Measurements from ENCODE around the gene SMCHD1. TPM values are rescaled to one million over a fixed set of nuclear protein-coding genes. Genes with fewer than 3 reads are reported as not detected.
"Not testable (repeated sequence)": the region's sequence is repeated elsewhere in the genome, so short reads cannot be mapped to it uniquely, and the experiment has no call there.

SMCHD1 gene
- total RNA-seq, 1 experiment from 2014 or later: 16.2 TPM

DNA sequence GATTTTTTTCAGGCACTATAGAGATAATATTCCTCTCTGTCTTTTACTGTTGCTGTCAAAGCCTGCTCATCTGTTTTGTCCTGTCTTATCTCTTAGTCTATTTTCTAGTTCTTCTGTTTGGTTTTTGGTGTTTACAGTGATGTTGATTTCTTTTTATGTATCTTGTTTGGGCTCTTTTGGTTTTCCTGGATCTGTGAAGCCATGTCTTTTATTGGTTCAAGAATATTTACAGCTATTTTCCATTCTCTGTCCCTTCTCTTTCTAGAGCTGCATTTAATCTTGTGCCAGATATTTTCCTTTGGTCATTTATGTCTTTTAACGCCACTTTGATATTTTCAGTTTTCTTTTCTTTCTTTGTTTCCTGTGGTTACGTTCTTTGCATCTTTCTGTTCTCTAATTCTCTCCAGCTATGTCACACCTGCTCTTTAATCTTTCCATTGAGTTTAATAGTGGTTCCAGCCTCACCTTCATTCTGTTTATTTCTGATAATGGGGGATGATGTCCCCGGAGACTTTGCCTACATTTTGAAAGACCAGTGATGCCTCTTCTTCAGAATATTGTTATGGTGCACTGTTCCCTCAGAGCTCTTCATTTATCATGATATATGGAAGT, 32.0 kb downstream of the SMCHD1 start:
- no peak for DNase-seq
- Histone ChIP-seq H3K9me3 (peaks cover 25% of the 10 kb centered on the region), H3K36me3 (peaks cover 77% of the 10 kb centered on the region), H3K27me3 (no peaks in the 10 kb centered on the region), H3K4me3 (no peak overlapping the region)

DNA sequence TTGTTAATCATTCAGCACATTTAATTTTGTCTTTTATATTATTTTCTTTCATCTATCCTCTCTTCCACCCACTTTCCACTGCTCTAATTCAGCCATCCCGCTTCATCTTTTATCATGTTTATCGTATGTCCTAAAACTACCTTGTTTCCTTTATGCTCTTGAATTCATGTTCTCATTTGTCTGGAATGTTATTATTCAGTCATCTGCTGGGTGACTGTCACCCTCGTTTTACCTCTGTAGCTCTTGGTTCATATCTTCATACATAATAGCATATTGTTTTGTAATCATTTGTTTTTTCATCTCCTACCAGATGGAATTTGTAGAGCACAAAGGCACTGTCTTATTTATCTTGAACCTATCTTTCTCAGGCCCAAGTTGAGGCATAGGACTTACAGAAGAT, 37.0 kb downstream of the SMCHD1 start:
- Histone ChIP-seq H3K9me3 (peaks cover under 1% of the 10 kb centered on the region), H3K4me3 (no peak overlapping the region), H3K36me3 (peaks cover 73% of the 10 kb centered on the region), H3K27me3 (no peaks in the 10 kb centered on the region)
- DNase-seq: no peak

DNA sequence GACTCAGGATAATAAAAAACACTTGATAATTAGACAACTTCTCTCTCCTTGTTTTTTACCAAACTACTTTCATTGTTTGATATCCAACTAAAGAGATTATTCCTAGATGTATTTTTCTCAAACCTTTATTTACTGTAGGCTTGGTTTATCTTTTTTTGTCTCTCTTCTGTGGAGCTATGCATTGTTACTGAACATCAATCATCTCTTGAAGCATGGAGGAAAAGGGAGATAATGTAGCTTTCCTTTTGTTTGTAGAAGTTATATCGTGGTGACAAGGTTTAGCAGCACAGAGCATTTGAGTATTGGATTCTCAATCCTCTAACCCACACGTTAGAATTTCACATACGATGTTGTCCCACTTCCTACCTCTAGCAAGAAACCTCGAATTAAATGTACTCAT, 41.7 kb downstream of the SMCHD1 start:
- DNase-seq: no peak
- Histone ChIP-seq H3K4me3 (no peak overlapping the region), H3K9me3 (no peaks in the 10 kb centered on the region), H3K27me3 (no peaks in the 10 kb centered on the region), H3K36me3 (peaks cover 68% of the 10 kb centered on the region)

DNA sequence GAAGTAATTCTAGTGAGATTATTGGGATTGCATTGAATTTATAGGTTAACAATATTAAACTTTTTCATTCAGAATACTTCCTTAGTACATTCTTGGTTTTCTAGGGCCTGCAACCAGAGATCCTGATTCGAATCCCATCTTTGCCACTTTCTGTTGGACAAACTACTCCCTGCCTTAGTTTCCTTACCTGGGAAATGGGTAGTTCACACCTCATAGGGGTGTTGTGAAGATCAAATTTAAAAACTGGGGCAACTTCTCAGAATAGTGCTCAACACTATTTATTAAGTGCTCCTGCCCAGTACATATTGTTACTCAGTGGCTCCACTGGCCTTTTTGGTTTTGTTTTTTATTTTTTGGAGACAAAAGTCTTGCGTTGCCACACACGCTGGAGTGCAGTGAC, 43.5 kb downstream of the SMCHD1 start:
- peaks cover 71% of the 10 kb centered on the region for H3K36me3 ChIP-seq
- no peaks in the 10 kb centered on the region for H3K9me3 ChIP-seq
- no peak overlapping the region for H3K4me3 ChIP-seq
- DNase-seq: no peak
- H3K27me3 ChIP-seq: no peaks in the 10 kb centered on the region

DNA sequence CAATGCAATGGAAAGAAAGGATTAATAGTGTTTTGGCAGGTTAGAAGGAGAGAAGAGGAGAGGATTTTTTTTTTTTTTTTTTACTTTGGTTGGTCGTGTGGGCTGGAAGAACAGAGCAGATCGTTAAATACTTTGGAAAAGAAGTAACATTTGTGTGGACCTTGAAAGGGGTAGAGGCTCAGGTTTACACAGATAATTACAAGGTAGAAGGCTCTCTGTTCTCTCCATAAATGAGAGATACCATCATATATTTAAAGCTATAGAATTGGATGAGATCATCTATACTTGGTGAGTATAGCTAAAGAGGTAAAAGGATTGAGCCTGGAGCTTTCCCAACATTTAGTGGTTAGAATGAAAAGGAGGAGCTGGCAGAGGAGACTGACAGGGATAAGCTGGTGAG, 49.0 kb downstream of the SMCHD1 start:
- H3K9me3 ChIP-seq: no peaks in the 10 kb centered on the region
- H3K36me3 ChIP-seq: peaks cover 80% of the 10 kb centered on the region
- no peak overlapping the region for H3K4me3 ChIP-seq
- H3K27me3 ChIP-seq: no peaks in the 10 kb centered on the region
- no peak for DNase-seq

DNA sequence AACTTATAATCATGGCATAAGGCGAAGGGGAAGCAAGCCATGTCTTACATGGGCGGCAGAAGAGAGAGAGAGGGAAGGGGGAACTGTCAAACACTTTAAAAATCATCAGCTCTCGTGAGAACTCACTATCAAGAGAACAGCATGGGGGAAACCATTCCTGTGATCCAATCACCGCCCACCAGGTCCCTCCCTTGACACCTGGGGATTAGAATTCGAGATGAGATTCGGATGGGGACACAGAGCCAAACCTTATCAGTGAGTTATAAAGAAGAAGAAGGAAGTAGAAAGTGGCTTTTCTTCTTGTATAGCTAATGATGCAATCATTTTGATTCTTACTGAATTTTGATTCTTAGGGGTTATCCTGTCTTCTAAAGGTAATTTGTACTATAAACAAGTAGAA, 51.4 kb downstream of the SMCHD1 start:
- Histone ChIP-seq H3K27me3 (no peaks in the 10 kb centered on the region), H3K36me3 (peaks cover 78% of the 10 kb centered on the region), H3K9me3 (no peaks in the 10 kb centered on the region), H3K4me3 (no peak overlapping the region)
- DNase-seq: no peak

DNA sequence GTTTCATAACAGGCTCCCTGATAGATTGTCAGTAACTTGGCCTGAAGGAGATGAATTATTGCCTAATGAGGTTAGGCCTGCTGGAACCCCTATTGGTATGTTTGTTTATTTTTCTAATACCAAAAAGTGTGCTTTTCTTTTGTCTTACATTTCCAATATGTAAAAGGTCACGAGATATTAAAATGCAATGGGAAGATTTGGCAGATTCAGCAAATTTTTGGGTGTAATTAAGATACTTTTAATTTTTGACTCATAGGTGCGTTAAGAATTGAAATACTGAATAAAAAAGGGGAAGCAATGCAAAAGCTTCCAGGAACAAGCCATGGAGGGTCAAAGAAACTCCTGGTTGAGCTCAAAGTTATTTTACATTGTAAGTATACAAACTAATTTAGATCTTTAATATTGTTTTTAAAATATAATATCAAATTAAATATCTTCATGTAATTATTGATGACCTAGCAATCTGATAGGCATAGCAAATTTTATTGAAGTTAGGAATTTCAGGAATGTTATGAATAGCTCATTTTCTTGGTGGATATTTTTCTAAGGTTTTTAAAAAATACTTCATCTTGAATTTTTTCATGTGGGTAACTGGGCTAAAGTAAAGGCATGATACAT, 52.1 kb downstream of the SMCHD1 start:
- Histone ChIP-seq H3K27me3 (no peaks in the 10 kb centered on the region), H3K9me3 (no peaks in the 10 kb centered on the region), H3K36me3 (peaks cover 79% of the 10 kb centered on the region), H3K4me3 (no peak overlapping the region)
- DNase-seq: no peak

DNA sequence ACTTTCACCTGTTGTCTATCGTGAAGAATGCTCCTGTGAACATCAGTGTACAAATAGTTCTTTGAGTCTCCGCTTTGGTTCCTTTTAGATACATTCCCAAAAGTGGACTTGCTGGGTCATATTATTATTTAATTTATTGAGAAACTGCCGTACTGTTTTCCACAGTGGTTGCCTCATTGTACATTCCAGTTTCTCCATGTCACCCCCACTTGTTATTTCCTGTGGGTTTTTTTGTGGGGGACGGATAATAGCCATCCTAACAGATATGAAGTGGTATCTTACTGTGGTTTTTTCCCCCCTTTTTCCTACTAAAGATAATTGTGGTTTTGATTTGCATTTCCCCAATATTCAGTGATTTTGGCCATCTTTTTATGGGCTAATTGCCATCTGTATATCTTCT, 53.8 kb downstream of the SMCHD1 start:
- Histone ChIP-seq H3K36me3 (peaks cover 75% of the 10 kb centered on the region), H3K4me3 (no peak overlapping the region), H3K9me3 (no peaks in the 10 kb centered on the region), H3K27me3 (no peaks in the 10 kb centered on the region)
- DNase-seq: no peak

DNA sequence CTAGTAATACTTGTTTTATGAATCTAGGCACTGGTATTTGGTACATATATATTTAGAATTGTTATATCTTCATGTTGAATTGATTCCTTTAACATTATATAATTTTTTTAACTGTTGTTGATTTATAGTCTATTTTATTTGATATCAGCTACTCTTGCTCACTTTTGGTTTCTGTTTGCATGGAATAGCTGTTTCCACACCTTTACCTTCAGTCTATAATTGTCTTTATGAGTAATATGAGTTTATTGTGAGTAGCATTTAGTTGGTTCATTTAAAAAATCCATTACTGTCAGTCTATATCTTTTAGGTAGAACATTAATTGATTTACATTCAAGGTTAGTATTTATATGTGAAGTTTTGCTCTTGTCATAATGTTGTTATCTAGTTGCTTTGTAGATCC, 58.6 kb downstream of the SMCHD1 start:
- H3K9me3 ChIP-seq: no peaks in the 10 kb centered on the region
- H3K36me3 ChIP-seq: peaks cover 79% of the 10 kb centered on the region
- no peak overlapping the region for H3K4me3 ChIP-seq
- DNase-seq: no peak
- no peaks in the 10 kb centered on the region for H3K27me3 ChIP-seq

DNA sequence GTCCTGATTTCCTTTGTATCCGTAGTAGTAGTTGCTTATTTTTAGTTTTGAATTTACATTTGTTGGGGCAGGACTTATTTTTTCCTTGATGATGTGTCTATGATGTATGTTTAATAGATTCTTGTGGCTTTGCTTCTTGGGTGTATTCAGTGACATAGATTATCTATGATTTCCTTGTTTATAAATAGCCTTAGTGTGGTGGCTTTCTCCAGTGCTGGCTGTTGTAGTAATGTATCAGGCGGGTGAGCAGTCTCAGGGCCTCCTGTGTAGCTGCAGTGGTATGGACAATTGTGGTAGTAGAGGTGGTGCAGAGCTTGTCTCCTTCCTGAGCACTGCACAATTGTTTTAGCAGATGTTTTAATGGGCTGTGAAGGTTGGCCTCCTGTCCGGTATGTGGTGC, 60.5 kb downstream of the SMCHD1 start:
- Histone ChIP-seq H3K9me3 (no peaks in the 10 kb centered on the region), H3K27me3 (no peaks in the 10 kb centered on the region), H3K36me3 (peaks cover 74% of the 10 kb centered on the region), H3K4me3 (no peak overlapping the region)
- DNase-seq: no peak

DNA sequence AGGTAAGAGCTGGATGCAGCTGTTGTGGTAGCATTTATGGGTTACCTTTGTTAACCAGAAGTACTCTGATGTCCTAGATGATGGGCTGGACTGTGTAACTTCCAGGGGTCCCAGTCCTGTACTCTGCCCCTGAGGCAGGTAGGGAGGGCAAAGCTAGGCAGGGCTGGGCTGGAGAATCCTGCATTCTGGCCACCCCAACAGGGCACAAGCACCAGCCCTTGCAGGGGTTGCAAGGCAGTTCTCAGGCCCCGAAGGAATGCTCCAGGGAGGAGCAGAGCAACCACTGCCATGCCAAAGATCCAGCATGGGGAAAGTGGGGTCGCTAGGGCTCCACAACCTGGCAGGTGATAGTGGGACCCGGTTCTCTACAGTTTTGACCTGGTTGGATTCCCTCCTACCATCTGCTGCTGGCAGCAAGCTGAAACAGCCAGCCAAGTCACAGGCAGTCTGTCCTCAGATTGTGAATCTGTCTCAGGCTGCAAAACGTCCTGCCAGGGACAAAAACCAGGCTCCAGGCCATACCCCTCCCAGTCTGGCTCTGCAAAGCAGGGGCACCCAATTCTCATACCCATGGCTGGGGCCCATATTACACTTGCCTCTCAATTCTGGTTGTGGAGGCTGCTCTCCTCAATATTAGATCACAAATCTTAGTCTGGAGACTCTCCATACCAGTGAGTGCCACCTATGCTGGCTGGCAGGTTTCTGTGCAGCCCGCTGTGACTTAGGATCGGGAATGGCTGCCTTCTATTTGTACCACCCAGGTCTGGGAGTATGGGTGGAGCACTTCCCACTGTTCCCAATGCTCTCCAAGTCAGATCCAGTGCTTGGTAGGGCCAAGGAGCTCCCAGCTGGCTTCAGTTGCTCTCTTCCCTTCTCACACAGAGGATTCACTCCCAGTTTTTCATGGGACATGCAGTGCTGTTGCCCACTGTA, 61.1 kb downstream of the SMCHD1 start:
- Histone ChIP-seq H3K27me3 (no peaks in the 10 kb centered on the region), H3K36me3 (peaks cover 80% of the 10 kb centered on the region), H3K9me3 (no peaks in the 10 kb centered on the region), H3K4me3 (no peak overlapping the region)
- no peak for DNase-seq

DNA sequence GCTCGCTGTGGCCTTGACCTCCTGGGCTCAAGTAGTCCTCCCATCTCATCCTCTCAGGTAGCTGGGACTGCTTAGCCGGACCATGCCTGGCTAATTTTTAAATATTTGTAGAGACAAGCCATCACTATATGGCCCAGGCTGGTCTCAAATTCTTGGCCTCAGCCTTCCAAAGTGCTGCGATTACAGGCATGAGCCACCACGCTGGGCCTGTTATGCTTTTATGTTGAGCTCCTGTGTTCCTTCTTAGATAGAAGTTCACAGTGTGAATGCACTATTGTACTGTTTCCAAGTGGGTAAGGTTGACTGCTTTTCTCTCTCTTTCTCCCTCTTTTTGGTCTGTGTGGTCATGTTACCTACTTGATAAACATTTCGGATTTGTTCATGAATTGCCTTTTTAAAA, 61.9 kb downstream of the SMCHD1 start:
- no peak for DNase-seq
- no peaks in the 10 kb centered on the region for H3K9me3 ChIP-seq
- H3K27me3 ChIP-seq: no peaks in the 10 kb centered on the region
- no peak overlapping the region for H3K4me3 ChIP-seq
- peaks cover 74% of the 10 kb centered on the region for H3K36me3 ChIP-seq

DNA sequence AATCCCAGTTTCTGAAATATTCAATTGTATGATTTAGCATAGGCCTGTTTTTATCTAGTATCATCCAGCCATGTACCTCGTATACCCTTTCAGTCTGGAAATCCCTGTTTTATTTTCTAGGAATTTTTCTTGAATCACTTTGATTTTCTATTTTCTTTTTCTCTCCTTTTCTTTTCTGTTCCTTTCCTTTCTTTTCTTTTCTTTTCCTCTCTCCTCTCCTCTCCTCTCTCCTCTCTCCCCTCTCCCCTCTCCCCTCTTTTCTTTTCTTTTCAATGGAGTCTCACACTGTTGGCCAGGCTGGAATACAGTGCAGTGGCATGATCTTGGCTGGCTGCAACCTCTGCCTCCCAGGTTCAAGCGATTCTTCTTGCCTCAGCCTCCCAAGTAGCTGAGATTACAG, 63.5 kb downstream of the SMCHD1 start:
- no peak overlapping the region for H3K4me3 ChIP-seq
- no peaks in the 10 kb centered on the region for H3K9me3 ChIP-seq
- no peaks in the 10 kb centered on the region for H3K27me3 ChIP-seq
- DNase-seq: no peak
- peaks cover 67% of the 10 kb centered on the region for H3K36me3 ChIP-seq

DNA sequence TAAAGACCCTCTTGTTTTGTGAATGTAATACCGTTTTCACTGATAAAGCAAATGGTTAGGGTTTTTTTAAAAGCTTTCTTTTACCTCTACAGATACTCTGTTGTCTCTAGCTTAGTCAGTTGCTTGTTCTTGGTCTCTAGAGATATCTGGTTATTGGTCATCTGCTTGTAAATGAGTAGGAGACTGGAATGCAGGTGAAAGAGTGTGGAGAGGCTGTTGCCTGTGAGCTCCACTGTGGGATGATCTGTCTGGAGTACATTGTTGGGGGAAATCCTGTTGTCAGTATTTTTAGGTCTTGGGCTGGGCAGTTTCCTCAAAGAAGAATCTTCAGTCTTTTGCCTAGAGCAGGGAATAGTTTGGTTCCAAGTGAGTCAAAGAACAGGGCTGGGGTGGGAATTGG, 67.7 kb downstream of the SMCHD1 start:
- no peaks in the 10 kb centered on the region for H3K27me3 ChIP-seq
- peaks cover 62% of the 10 kb centered on the region for H3K36me3 ChIP-seq
- no peak for DNase-seq
- no peaks in the 10 kb centered on the region for H3K9me3 ChIP-seq
- no peak overlapping the region for H3K4me3 ChIP-seq

DNA sequence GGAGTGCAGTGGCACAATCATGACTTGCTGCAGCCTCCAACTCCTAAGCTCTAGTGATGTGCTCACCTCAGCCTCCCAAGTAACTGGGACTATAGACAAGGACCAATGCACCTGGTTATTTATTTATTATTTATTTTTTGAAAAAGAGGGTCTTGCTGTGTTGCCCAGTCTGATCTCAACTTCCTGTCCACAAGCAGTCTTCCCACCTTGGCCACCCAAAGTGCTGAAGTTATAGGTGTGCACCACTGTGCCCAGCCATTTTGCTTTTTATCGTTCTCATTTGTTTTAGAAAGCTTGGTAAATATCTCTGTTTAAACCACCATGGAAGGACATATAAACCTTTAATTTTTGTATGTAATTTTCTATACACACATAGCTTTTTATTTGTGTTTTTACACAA, 74.2 kb downstream of the SMCHD1 start:
- H3K36me3 ChIP-seq: peaks cover 68% of the 10 kb centered on the region
- H3K4me3 ChIP-seq: no peak overlapping the region

DNA sequence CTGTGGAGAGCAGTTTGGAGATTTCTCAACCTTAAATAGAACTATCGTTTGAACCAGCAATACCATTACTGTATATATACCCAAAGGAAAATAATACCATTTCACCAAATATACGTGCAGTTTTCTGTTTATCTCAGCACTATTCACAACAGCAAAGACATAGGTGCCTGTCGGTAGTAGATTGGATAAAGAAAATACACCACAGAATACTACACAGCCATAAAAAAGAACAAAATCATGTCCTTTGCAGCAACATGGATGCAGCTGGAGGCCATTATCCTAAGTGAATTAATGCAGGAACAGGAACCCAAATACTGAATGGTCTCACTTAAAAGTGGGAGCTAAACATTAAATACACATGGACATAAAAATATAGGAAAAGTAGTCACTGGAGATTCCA, 81.3 kb downstream of the SMCHD1 start:
- DNase-seq: no peak

More for the DNA sequence above, 74.2 kb downstream of the SMCHD1 start:
- H3K27me3 ChIP-seq: no peaks in the 10 kb centered on the region
- DNase-seq: no peak
- no peaks in the 10 kb centered on the region for H3K9me3 ChIP-seq

DNA sequence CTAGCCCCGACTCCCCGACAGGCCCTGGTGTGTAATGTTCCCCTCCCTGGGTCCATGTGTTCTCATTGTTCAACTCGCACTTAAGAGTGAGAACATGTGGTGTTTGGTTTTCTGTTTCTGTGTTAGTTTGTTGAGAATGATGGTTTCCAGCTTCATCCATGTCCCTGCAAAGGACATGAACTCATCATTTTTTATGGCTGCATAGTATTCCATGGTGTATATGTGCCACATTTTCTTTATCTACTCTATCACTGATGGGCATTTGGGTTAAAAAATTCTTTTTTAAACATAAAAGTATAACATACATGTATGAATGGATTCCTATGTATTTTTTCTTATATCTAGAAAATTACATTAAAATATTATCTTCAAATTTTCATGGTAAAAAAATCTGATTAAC, 84.6 kb downstream of the SMCHD1 start:
- not testable (repeated sequence) for H3K9me3 ChIP-seq, H3K4me3 ChIP-seq, H3K27me3 ChIP-seq, DNase-seq
- H3K36me3 ChIP-seq: peaks cover 79% of the 10 kb centered on the region

More for the DNA sequence above, 81.3 kb downstream of the SMCHD1 start:
- no peak overlapping the region for H3K4me3 ChIP-seq
- no peaks in the 10 kb centered on the region for H3K9me3 ChIP-seq
- H3K36me3 ChIP-seq: peaks cover 75% of the 10 kb centered on the region
- H3K27me3 ChIP-seq: no peaks in the 10 kb centered on the region
